Caco-2 (cell line): Measurements from ENCODE around the gene NRP2. TPM values are rescaled to one million over a fixed set of nuclear protein-coding genes. Genes with fewer than 3 reads are reported as not detected.

Experiments
- BruUV-seq: library from RNA; stranded (reverse); fragments of 400-500 nt; replicated peaks from 2 replicates; lab custom pipeline; 2021; lab: Mats Ljungman, UMichigan
- CTCF ChIA-PET: fragments of 300-600 bp; sonication (Branson Sonifier 250); formaldehyde crosslinking; loops from one replicate; lab custom pipeline; 2022; ENCODE audit warnings: antibody characterized with exemption; lab: Charles Lee
- POLR2A ChIA-PET: fragments of 300-600 bp; sonication (Branson Sonifier 250); formaldehyde crosslinking; loops from one replicate; lab custom pipeline; 2022; ENCODE audit warnings: antibody characterized with exemption; lab: Charles Lee
- DNase-seq, 2 experiments: peaks; one replicate each; pipeline versions ENCODE4 v3.0.0 to v3.0.0-alpha.2; 2020 to 2022
- H3K27me3 ChIP-seq: replicated peaks from 2 replicates; pipeline ENCODE4 v1.6.0; 2011; ENCODE audit warnings: low read length; ENCODE audit not compliant: control insufficient read depth, insufficient read depth
- H3K36me3 ChIP-seq: 2 replicates; pipeline ENCODE4 v1.5.1; 2011; ENCODE audit warnings: low read length; ENCODE audit not compliant: control insufficient read depth, insufficient read depth
- H3K4me1 ChIP-seq: fragments of 250-450 bp; sonication (Bioruptor Pico); 2 replicates; pipeline ENCODE4 v1.5.1; 2020; ENCODE audit warnings: mild to moderate bottlenecking
- H3K4me3 ChIP-seq: 2 replicates; pipeline ENCODE4 v1.5.1; 2011; ENCODE audit warnings: low read depth, mild to moderate bottlenecking, control low read depth, low read length
- H3K9me3 ChIP-seq: fragments of 250-450 bp; sonication (Bioruptor Pico); 2 replicates; pipeline ENCODE4 v1.5.1; 2020; ENCODE audit warnings: mild to moderate bottlenecking, moderate library complexity
- H3K27ac Mint-ChIP-seq: one replicate; pipeline ENCODE4 v1.8.0; 2022; ENCODE audit warnings: mixed read lengths; ENCODE audit not compliant: unreplicated experiment
- H3K27me3 Mint-ChIP-seq: one replicate; pipeline ENCODE4 v1.8.0; 2022; ENCODE audit warnings: mixed read lengths; ENCODE audit not compliant: insufficient read depth, unreplicated experiment
- H3K36me3 Mint-ChIP-seq: one replicate; pipeline ENCODE4 v1.8.0; 2022; ENCODE audit warnings: mild to moderate bottlenecking, mixed read lengths; ENCODE audit not compliant: insufficient read depth, unreplicated experiment
- H3K4me1 Mint-ChIP-seq: one replicate; pipeline ENCODE4 v1.8.0; 2022; ENCODE audit warnings: low read depth, mixed read lengths; ENCODE audit not compliant: unreplicated experiment
- H3K4me3 Mint-ChIP-seq: one replicate; pipeline ENCODE4 v1.8.0; 2022; ENCODE audit warnings: mild to moderate bottlenecking, moderate library complexity, mixed read lengths; ENCODE audit not compliant: unreplicated experiment
- H3K9me3 Mint-ChIP-seq: one replicate; pipeline ENCODE4 v1.8.0; 2022; ENCODE audit warnings: mixed read lengths; ENCODE audit not compliant: unreplicated experiment
- intact Hi-C: fragments of 100-400 bp; cut with micrococcal nuclease; formaldehyde crosslinking; loops from one replicate; pipeline ENCODE4 v1.10.0; 2022; ENCODE audit not compliant: unreplicated experiment
- total RNA-seq: library from RNA; stranded (reverse); gene quantifications from 2 replicates; pipeline ENCODE4 v1.2.3, GENCODE V29; 2022
- TF ChIP-seq, protein P1 (sequence below), 2 experiments: fragments of 200-600 bp in 1 of 2; IDR thresholded peaks; 1 replicate in 1 of 2; 2 replicates in 1 of 2; pipeline versions ENCODE4 v1.5.1 to v1.8.0; 2011 to 2022; ENCODE audit warnings: antibody characterized with exemption in 1 of 2, control low read depth in 1 of 2, inconsistent platforms in 1 of 2, low read depth in 1 of 2, low read length in 1 of 2, mild to moderate bottlenecking in 1 of 2, moderate library complexity in 1 of 2; ENCODE audit not compliant: insufficient read depth in 1 of 2, severe bottlenecking in 1 of 2, unreplicated experiment in 1 of 2

Gene NRP2
- total RNA-seq, 1 experiment from 2014 or later: 96.9 TPM

GRCh38 chr2:205636549-205637319, 45.6 kb upstream of the NRP2 start:
- DNase-seq: no peak
- no peak overlapping the region for H3K4me3 ChIP-seq

DNA sequence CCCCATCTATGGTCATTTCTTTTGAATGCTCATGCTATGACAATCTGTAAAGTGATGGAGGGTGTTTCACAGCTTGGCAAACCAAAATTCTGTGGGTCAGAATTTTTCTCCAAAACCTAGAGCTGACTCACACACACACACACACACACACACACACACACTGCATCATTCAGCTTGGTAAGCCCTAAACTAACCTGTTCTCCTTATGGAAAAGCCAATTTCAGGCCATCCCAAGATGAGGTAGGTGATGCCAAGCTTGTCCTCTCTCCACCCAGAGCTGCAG, 45.0 kb upstream of the NRP2 start:
- H3K36me3 ChIP-seq: no peaks in the 10 kb centered on the region
- DNase-seq: no peak
- H3K27me3 Mint-ChIP-seq: no peaks in the 10 kb centered on the region
- no peaks in the 10 kb centered on the region for H3K27me3 ChIP-seq
- no TSS peak for BruUV-seq
- ChIA-PET POLR2A (no interaction called here), CTCF (no interaction called here)
- peaks cover 4% of the 10 kb centered on the region for H3K4me1 Mint-ChIP-seq
- TF ChIP-seq, protein P1, sequence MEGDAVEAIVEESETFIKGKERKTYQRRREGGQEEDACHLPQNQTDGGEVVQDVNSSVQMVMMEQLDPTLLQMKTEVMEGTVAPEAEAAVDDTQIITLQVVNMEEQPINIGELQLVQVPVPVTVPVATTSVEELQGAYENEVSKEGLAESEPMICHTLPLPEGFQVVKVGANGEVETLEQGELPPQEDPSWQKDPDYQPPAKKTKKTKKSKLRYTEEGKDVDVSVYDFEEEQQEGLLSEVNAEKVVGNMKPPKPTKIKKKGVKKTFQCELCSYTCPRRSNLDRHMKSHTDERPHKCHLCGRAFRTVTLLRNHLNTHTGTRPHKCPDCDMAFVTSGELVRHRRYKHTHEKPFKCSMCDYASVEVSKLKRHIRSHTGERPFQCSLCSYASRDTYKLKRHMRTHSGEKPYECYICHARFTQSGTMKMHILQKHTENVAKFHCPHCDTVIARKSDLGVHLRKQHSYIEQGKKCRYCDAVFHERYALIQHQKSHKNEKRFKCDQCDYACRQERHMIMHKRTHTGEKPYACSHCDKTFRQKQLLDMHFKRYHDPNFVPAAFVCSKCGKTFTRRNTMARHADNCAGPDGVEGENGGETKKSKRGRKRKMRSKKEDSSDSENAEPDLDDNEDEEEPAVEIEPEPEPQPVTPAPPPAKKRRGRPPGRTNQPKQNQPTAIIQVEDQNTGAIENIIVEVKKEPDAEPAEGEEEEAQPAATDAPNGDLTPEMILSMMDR (IDR thresholded peaks at IDR 0.05; ENCODE audit: insufficient read depth in 1 of 2, low read depth in 1 of 2, low read length in 1 of 2, severe bottlenecking in 1 of 2, unreplicated experiment in 1 of 2): no peak
- intact Hi-C loops: no loop called here
- no peaks in the 10 kb centered on the region for H3K36me3 Mint-ChIP-seq
- no peaks in the 10 kb centered on the region for H3K9me3 ChIP-seq
- no peak overlapping the region for H3K4me3 Mint-ChIP-seq
- no peak overlapping the region for H3K4me3 ChIP-seq
- no peak overlapping the region for H3K27ac Mint-ChIP-seq
- no peaks in the 10 kb centered on the region for H3K9me3 Mint-ChIP-seq
- 0 out of 2 replicates have a peak, but pooled peaks cover 3% of the 10 kb centered on the region for H3K4me1 ChIP-seq

More at GRCh38 chr2:205636549-205637319, 45.6 kb upstream of the NRP2 start:
- Histone ChIP-seq H3K27me3 (no peaks in the 10 kb centered on the region), H3K36me3 (no peaks in the 10 kb centered on the region), H3K4me1 (0 out of 2 replicates have a peak, but pooled peaks cover 3% of the 10 kb centered on the region), H3K9me3 (no peaks in the 10 kb centered on the region)
- Mint-ChIP-seq H3K27ac (no peak overlapping the region), H3K36me3 (no peaks in the 10 kb centered on the region), H3K27me3 (no peaks in the 10 kb centered on the region), H3K9me3 (no peaks in the 10 kb centered on the region), H3K4me3 (no peak overlapping the region), H3K4me1 (peaks cover 4% of the 10 kb centered on the region)
- POLR2A ChIA-PET: no interaction called here
- intact Hi-C loops: no loop called here
- CTCF ChIA-PET: interaction anchor here (0.7 kb wide), 1 partner anchor 23 kb away, joined by 5 read pairs; no protein-coding TSS in a partner anchor
- no TSS peak for BruUV-seq
- TF ChIP-seq, protein P1 (IDR thresholded peaks at IDR 0.05; ENCODE audit: insufficient read depth in 1 of 2, low read depth in 1 of 2, low read length in 1 of 2, severe bottlenecking in 1 of 2, unreplicated experiment in 1 of 2): no peak

DNA sequence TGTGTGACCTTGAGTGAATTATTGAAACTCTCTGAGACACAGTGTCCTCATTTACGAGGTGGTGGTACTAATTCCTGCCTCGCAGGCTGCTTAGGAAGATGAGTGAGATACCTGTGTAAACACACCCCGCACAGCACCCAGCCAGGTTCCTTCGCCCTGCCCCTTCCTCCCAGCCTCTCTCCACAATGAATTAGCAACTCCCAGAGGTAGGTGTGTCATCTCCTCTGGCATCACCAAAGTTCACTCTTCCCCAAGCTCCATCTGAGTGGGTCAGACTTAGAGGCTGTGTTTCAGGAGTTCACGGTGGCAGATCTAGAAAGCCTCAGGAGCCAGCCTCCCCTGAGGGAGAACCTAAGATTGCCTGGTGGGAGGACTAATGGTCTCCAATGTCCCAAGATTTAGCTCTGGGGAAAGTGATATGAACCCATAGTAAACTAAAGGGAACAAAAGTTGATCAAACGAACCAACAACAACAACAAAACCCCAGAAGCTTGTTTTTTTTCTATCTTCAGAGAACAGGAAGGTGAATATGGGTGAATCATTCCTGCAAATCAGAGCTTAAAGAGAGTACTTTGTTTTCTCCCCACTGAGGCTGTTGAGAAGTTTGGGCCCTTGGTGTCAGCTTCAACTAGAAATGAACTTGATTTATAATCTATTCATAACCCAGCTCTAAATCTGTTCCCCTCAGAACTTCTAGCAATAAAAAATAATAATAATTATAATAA, 44.4 kb upstream of the NRP2 start:
- intact Hi-C loops: no loop called here
- H3K4me1 ChIP-seq: 0 out of 2 replicates have a peak, but pooled peaks cover 3% of the 10 kb centered on the region
- CTCF ChIA-PET: no interaction called here
- Mint-ChIP-seq H3K4me3 (no peak overlapping the region), H3K9me3 (no peaks in the 10 kb centered on the region), H3K36me3 (no peaks in the 10 kb centered on the region), H3K4me1 (peaks cover 4% of the 10 kb centered on the region), H3K27me3 (no peaks in the 10 kb centered on the region), H3K27ac (no peak overlapping the region)
- TF ChIP-seq, protein P1 (IDR thresholded peaks at IDR 0.05; ENCODE audit: insufficient read depth in 1 of 2, low read depth in 1 of 2, low read length in 1 of 2, severe bottlenecking in 1 of 2, unreplicated experiment in 1 of 2): no peak
- no peaks in the 10 kb centered on the region for H3K9me3 ChIP-seq
- DNase-seq: no peak
- no peaks in the 10 kb centered on the region for H3K36me3 ChIP-seq
- H3K27me3 ChIP-seq: no peaks in the 10 kb centered on the region
- BruUV-seq: no TSS peak
- no peak overlapping the region for H3K4me3 ChIP-seq
- POLR2A ChIA-PET: no interaction called here
